Endothelial cell of umbilical vein (primary cell): Measurements from ENCODE around the gene CCNJ. TPM values are rescaled to one million over a fixed set of nuclear protein-coding genes. Genes with fewer than 3 reads are reported as not detected.
A peak's percentile ranks its signal among the peaks of the same experiment; 100 is the strongest.

Experiments used
- BruUV-seq: library from RNA; stranded (reverse); fragments of 400-500 nt; replicated peaks from 2 replicates; lab custom pipeline; 2021; lab: Mats Ljungman, UMichigan
- CTCF ChIA-PET: fragments of 300-600, 350-600 bp; sonication (Branson Sonifier 250); formaldehyde crosslinking; loops from one replicate; lab custom pipeline; 2021; ENCODE audit warnings: antibody characterized with exemption, inconsistent platforms; lab: Charles Lee
- POLR2A ChIA-PET: fragments of 300-600, 350-600 bp; sonication (Branson Sonifier 250); formaldehyde crosslinking; loops from one replicate; lab custom pipeline; 2021; ENCODE audit warnings: antibody characterized with exemption, inconsistent platforms; lab: Charles Lee
- DNase-seq: peaks from one replicate; pipeline ENCODE4 v3.0.0-alpha.2; 2011; ENCODE audit warnings: low read depth, low spot score
- FAIRE-seq: peaks from 2 replicates; lab custom pipeline; 2011; peaks lifted over from hg19 to GRCh38; lab: Jason Lieb, UNC
- H2AFZ ChIP-seq: 2 replicates; pipeline ENCODE4 v1.6.0; 2012; ENCODE audit warnings: low read depth, low read length, control low read depth, inconsistent platforms
- H3K27ac ChIP-seq: 2 replicates; pipeline ENCODE4 v1.5.1; 2011; ENCODE audit warnings: low read depth, mild to moderate bottlenecking, control low read depth, low read length, moderate library complexity; ENCODE audit not compliant: insufficient read depth
- H3K27me3 ChIP-seq, 2 experiments: 2 replicates each; pipeline versions ENCODE4 v1.6.0 to v1.6.1; 2011; ENCODE audit warnings: low read length in 2 of 2, mixed read lengths in 1 of 2; ENCODE audit not compliant: control insufficient read depth in 2 of 2, insufficient read depth in 2 of 2
- H3K36me3 ChIP-seq, 2 experiments: 2 replicates in 1 of 2; 3 replicates in 1 of 2; pipeline ENCODE4 v1.5.1; 2011; ENCODE audit warnings: low read length in 2 of 2, mild to moderate bottlenecking in 1 of 2, moderate library complexity in 1 of 2; ENCODE audit not compliant: control insufficient read depth in 2 of 2, insufficient read depth in 2 of 2; ENCODE audit errors: extremely low read depth in 1 of 2
- H3K4me1 ChIP-seq: 3 replicates; pipeline ENCODE4 v1.5.1; 2011; ENCODE audit warnings: mild to moderate bottlenecking, low read length; ENCODE audit not compliant: control insufficient read depth, insufficient read depth; ENCODE audit errors: extremely low read depth
- H3K4me2 ChIP-seq: 2 replicates; pipeline ENCODE4 v1.6.1; 2011; ENCODE audit warnings: low read length, control low read depth, mixed read lengths; ENCODE audit not compliant: insufficient read depth
- H3K4me3 ChIP-seq, 3 experiments: fragments of 200-600 bp in 1 of 3; sonication (generic), shearing (Covaris generic) in 1 of 3; replicated peaks in 1 of 3; 2 replicates each; pipeline ENCODE4 v1.5.1; 2011 to 2016; ENCODE audit warnings: control low read depth in 3 of 3, low read length in 3 of 3, mild to moderate bottlenecking in 2 of 3, inconsistent platforms in 1 of 3, low read depth in 1 of 3, moderate library complexity in 1 of 3; ENCODE audit not compliant: insufficient read depth in 1 of 3
- H3K79me2 ChIP-seq: 2 replicates; pipeline ENCODE4 v1.6.0; 2012; ENCODE audit warnings: low read length, inconsistent platforms; ENCODE audit not compliant: control insufficient read depth, insufficient read depth
- H3K9ac ChIP-seq: replicated peaks from 2 replicates; pipeline ENCODE3; 2011; ENCODE audit warnings: low read length, control low read depth; ENCODE audit not compliant: insufficient read depth; ENCODE audit errors: extremely low read depth
- H3K9me1 ChIP-seq: replicated peaks from 3 replicates; pipeline ENCODE4 v1.6.0; 2011; ENCODE audit warnings: mild to moderate bottlenecking, low read length; ENCODE audit not compliant: control insufficient read depth, insufficient read depth; ENCODE audit errors: extremely low read depth
- H3K9me3 ChIP-seq: replicated peaks from 2 replicates; pipeline ENCODE4 v1.5.1; 2012; ENCODE audit warnings: low read length, inconsistent platforms; ENCODE audit not compliant: control insufficient read depth, insufficient read depth
- H4K20me1 ChIP-seq: replicated peaks from 2 replicates; pipeline ENCODE3; 2011; ENCODE audit warnings: mild to moderate bottlenecking, low read length; ENCODE audit not compliant: control insufficient read depth, insufficient read depth; ENCODE audit errors: extremely low read depth
- EZH2 ChIP-seq: IDR thresholded peaks from 2 replicates; pipeline ENCODE4 v1.6.1; 2012; ENCODE audit warnings: borderline replicate concordance, low read depth, mild to moderate bottlenecking, moderate library complexity, low read length, inconsistent platforms; ENCODE audit not compliant: severe bottlenecking
- FOS ChIP-seq: IDR thresholded peaks from 2 replicates; pipeline ENCODE4 v1.6.1; 2011; ENCODE audit warnings: mild to moderate bottlenecking, low read length, moderate library complexity, borderline replicate concordance; ENCODE audit not compliant: insufficient read depth
- GATA2 ChIP-seq: IDR thresholded peaks from 2 replicates; pipeline ENCODE4 v1.7.0; 2011; ENCODE audit warnings: low read depth, mild to moderate bottlenecking, moderate library complexity, mixed read lengths, low read length; ENCODE audit not compliant: insufficient read length, insufficient read depth
- JUN ChIP-seq: IDR thresholded peaks from 2 replicates; pipeline ENCODE4 v1.6.1; 2011; ENCODE audit warnings: borderline replicate concordance, low read depth; ENCODE audit not compliant: insufficient read length, insufficient read depth
- MYC ChIP-seq: IDR thresholded peaks from one replicate; pipeline ENCODE4 v1.6.1; 2011; ENCODE audit warnings: mild to moderate bottlenecking, low read depth, low read length
- POLR2A ChIP-seq: IDR thresholded peaks from 2 replicates; pipeline ENCODE4 v1.6.1; 2012; ENCODE audit warnings: low read depth, mild to moderate bottlenecking, control low read depth, low read length
- POLR2AphosphoS5 ChIP-seq: IDR thresholded peaks from 2 replicates; pipeline ENCODE4 v1.6.1; 2012; ENCODE audit warnings: low read depth, mild to moderate bottlenecking, control low read depth, low read length, moderate library complexity; ENCODE audit not compliant: insufficient read depth
- dilution Hi-C: fragments of 300-500 bp; cut with MboI; formaldehyde crosslinking; loops from one replicate; pipeline ENCODE4 v1.15.0; 2019; ENCODE audit warnings: low sequenced_read_pairs; ENCODE audit not compliant: extremely low pct_ligation_motif_present
- intact Hi-C: fragments of 100-400 bp; cut with micrococcal nuclease; formaldehyde crosslinking; loops from one replicate; pipeline ENCODE4 v1.10.0; 2022
- polyA plus RNA-seq, 4 experiments: library from polyadenylated mRNA; depleted of rRNA in 3 of 4; stranded (reverse) in 3 of 4; unstranded in 1 of 4; fragments of >200 nt; gene quantifications; 2 replicates each; pipeline versions ENCODE4 v1.2.1 to v1.2.3, GENCODE V29; 2011 to 2012; ENCODE audit warnings: missing spikeins in 1 of 4
- total RNA-seq: library from RNA; stranded (reverse); gene quantifications from 2 replicates; pipeline ENCODE4 v1.2.3, GENCODE V29; 2021
- TF ChIP-seq, protein P1 (sequence below): IDR thresholded peaks from 2 replicates; pipeline ENCODE4 v1.6.1; 2011; ENCODE audit not compliant: insufficient read depth, insufficient read length
- TF ChIP-seq, protein P2 (sequence below), 2 donors: IDR thresholded peaks; 1 replicate in 1 of 2; 2 replicates in 1 of 2; pipeline ENCODE4 v1.5.1; 2011; ENCODE audit warnings: low read length in 2 of 2, mild to moderate bottlenecking in 2 of 2, moderate library complexity in 2 of 2, control low read depth in 1 of 2, inconsistent platforms in 1 of 2, low read depth in 1 of 2; ENCODE audit not compliant: insufficient read depth in 1 of 2; ENCODE audit errors: extremely low read depth in 1 of 2

The CCNJ gene
- total and polyA plus RNA-seq, 2 donors (not counting 3 experiments of a cell fraction or from before 2014, with no cell fraction given): 25.5 to 27.6 TPM

DNA sequence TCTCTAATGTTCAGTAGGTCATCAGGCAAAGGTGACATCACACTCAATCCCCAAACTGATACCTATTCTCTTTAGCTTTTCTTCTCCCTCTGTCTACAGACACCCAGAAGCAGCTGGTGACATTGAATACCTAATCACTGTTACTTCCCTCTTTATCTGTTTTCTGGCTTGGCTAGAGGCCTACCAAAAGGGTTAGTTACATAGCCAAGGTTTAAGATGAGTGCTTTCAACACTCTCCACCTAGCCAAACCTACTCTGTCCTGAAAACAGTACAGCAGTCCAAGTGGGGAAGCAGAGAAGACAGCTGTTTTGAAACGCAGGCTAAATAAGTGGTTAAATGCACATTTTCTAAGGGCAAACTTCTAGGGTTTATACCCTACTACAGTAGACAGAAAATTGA lies 39.4 kb downstream of the CCNJ start:
- Histone ChIP-seq H3K4me3 (no peak overlapping the region), H3K9ac (no peak overlapping the region), H3K27me3 (no peaks in the 10 kb centered on the region), H2AFZ (no peak overlapping the region), H3K4me1 (no peaks in the 10 kb centered on the region), H3K27ac (no peak overlapping the region), H3K36me3 (no peaks in the 10 kb centered on the region), H3K9me1 (no peaks in the 10 kb centered on the region), H3K9me3 (no peaks in the 10 kb centered on the region), H3K4me2 (no peak overlapping the region), H3K79me2 (no peaks in the 10 kb centered on the region), H4K20me1 (no peaks in the 10 kb centered on the region)
- DNase-seq: no peak
- no peak for TF ChIP-seq JUN
- intact Hi-C loops: no loop called here
- POLR2A ChIA-PET: no interaction called here
- no TSS peak for BruUV-seq
- no peak for FAIRE-seq
- dilution Hi-C loops: no loop called here
- CTCF ChIA-PET: interaction anchor here (0.9 to 1.5 kb wide), 2 partner anchors 66 to 389 kb away, joined by 3 to 6 read pairs; partner anchors contain the start of gene TCTN3

DNA sequence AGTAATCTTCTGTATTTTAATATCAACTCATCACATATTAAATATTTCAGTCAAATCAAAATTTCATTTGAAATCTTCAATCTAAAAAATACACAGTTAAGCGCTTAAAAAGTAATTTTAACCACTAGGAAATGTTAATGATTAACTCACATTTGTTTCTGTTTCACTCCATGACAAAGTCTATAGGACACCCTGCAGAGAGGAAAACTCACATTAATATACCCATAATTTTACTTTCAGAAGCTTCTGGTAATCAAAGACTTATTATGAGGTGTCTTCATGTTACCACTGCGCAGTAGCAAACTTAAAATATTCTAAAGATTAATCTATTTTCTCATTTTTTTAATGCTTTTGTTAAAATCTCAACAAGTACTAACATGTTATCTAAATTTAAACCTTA lies 45.7 kb downstream of the CCNJ start:
- no peak for TF ChIP-seq FOS
- TF ChIP-seq, protein P1, sequence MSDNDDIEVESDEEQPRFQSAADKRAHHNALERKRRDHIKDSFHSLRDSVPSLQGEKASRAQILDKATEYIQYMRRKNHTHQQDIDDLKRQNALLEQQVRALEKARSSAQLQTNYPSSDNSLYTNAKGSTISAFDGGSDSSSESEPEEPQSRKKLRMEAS: no peak
- TF ChIP-seq, protein P2, sequence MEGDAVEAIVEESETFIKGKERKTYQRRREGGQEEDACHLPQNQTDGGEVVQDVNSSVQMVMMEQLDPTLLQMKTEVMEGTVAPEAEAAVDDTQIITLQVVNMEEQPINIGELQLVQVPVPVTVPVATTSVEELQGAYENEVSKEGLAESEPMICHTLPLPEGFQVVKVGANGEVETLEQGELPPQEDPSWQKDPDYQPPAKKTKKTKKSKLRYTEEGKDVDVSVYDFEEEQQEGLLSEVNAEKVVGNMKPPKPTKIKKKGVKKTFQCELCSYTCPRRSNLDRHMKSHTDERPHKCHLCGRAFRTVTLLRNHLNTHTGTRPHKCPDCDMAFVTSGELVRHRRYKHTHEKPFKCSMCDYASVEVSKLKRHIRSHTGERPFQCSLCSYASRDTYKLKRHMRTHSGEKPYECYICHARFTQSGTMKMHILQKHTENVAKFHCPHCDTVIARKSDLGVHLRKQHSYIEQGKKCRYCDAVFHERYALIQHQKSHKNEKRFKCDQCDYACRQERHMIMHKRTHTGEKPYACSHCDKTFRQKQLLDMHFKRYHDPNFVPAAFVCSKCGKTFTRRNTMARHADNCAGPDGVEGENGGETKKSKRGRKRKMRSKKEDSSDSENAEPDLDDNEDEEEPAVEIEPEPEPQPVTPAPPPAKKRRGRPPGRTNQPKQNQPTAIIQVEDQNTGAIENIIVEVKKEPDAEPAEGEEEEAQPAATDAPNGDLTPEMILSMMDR (IDR thresholded peaks at IDR 0.05; ENCODE audit: extremely low read depth in 1 of 2, insufficient read depth in 1 of 2, low read depth in 1 of 2, low read length in 2 of 2): no peak
- TF ChIP-seq EZH2: no peak
- TF ChIP-seq MYC: no peak
- TF ChIP-seq POLR2A: no peak
- no peak for TF ChIP-seq GATA2
- no peak for TF ChIP-seq POLR2AphosphoS5
- TF ChIP-seq JUN: no peak
- dilution Hi-C loops (no loop called here), intact Hi-C loops (loop anchor here (1.0 kb wide), 2 partner anchors 16 to 24 kb away; no protein-coding TSS in a partner anchor)
- Histone ChIP-seq H3K9me3 (no peaks in the 10 kb centered on the region), H2AFZ (no peak overlapping the region), H3K27ac (no peak overlapping the region), H3K27me3 (peaks cover 13 to 15% of the 10 kb centered on the region in 2 experiments), H3K36me3 (no peaks in the 10 kb centered on the region), H3K79me2 (no peaks in the 10 kb centered on the region), H3K9ac (peak overlapping the region; percentile 84), H3K4me1 (peaks cover 4% of the 10 kb centered on the region), H3K4me3 (peak overlapping the region in 1 of 3 experiments; percentile 67), H4K20me1 (no peaks in the 10 kb centered on the region), H3K9me1 (no peaks in the 10 kb centered on the region), H3K4me2 (peak overlapping the region; percentile 86)
- ChIA-PET POLR2A (interaction anchor here (0.9 to 2.1 kb wide), 4 partner anchors 23 to 45 kb away, joined by 3 to 22 read pairs (median 6); partner anchors contain the start of genes CCNJ and ZNF518A), CTCF (interaction anchor here (0.8 to 1.0 kb wide), 6 partner anchors 13 to 395 kb away, joined by 3 to 5 read pairs (median 4); partner anchors contain the start of genes TCTN3 and ZNF518A)
- no TSS peak for BruUV-seq
- DNase-seq (no peak), FAIRE-seq (no peak)
